H54 (cell line): ENCODE results near the gene ROBO2.

Source experiments
- DNase-seq: peaks from one replicate; pipeline ENCODE4 v3.0.0; 2011; ENCODE audit warnings: low spot score, mixed read lengths; ENCODE audit not compliant: insufficient read length
- FAIRE-seq: peaks from 3 replicates; lab custom pipeline; 2011; peaks lifted over from hg19 to GRCh38; lab: Jason Lieb, UNC
- POLR2A ChIP-seq: IDR thresholded peaks from 2 replicates; pipeline ENCODE4 v1.6.1; 2011; ENCODE audit warnings: low read depth, mild to moderate bottlenecking, low read length

ROBO2 gene

DNA sequence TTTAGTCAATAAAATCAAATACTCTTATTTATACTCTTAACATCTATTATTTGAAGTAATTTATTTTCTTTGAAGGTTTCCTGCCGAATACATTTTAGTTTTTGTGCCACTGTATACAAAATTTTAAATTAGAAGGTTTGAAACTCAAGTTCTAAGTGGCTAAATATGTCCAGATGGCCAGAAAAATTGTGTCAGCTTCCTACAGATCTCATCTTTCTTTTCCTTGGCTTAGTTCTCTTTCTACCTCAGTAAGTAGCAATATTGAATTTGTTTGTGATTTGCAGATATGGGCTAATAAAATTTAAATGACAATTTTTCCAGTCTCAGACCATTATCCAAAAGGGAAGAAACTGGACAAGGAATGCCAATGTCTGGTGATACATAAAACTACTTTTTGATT, 452.1 kb downstream of the ROBO2 start:
- no peak for FAIRE-seq
- DNase-seq, result no peak
- no peak for TF ChIP-seq POLR2A

DNA sequence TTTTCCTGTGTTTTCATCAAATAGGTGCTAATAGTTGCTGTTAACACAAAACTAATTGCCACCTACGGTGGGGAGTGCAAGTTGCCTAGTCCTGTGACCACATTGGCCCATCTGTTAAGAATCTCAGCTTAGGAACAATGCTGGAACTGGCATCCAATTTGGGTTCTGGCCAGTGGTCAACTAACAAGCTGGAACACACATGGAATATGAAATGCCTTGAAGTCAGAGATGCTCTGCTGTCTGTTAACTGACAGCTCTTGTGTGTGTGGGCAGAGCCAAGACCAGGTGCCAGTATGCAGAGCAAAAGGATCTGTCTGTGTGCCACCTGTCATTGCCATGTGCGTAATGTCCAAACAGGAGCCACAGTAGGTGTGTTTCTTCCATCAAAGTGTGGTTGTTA, 460.8 kb downstream of the ROBO2 start:
- DNase-seq, result no peak
- no peak for FAIRE-seq
- TF ChIP-seq POLR2A, result no peak

DNA sequence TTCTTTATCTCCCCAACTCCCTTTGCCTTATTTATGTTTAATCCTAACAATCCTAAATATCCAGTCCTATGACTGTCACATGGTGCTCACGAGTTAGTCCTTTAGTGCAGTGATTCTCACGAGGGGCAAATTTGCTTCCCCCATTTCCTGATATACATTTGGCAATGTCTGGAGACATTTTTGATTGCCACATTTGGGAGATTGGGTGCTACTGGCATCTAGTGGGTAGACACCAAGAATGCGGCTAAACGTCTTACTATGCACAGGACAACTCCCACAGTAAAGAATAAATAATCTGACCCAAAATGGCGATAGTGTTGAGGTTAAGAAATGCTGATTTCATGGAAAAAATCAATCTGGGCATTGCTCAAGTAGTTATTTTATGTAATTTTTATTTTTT, 466.5 kb downstream of the ROBO2 start:
- no peak for DNase-seq
- no peak for FAIRE-seq
- TF ChIP-seq POLR2A, result no peak

DNA sequence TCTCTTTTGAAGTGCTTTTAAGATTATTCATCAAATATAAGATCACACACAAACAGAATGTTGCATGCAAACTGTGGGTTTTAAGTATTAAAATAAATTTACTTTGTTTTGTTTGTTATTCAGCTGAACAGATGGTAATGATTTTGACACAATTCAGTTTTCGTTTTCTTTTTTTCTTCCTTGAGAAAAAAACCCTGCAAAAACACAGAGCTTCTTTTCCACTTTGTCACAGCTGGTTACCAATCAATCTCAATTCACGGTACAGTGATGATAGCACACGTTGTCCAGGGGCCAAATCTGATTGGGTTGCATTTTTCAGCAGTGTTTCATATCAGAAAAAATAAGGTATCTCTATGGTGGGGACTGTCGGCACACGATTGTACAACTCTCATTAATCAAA, 473.6 kb downstream of the ROBO2 start:
- FAIRE-seq (no peak), DNase-seq (no peak)
- no peak for TF ChIP-seq POLR2A

DNA sequence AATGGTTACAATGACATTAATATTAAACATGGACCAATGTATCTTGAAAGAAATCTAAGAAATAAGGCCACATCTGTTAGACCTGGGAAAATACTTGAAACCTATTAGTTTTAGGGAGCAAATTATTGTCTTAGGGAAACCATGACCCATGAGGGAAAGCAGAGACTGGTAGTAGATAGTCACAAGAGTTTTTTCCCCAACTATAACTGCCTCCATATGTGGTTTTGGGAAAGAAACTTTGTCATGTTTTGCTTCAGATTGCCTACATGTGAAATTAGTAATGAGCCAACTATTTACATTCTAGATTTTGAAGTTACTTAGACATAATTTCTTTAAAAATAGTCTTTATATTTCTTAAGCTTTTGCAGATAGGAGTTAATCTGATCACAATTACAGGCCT, 474.9 kb downstream of the ROBO2 start:
- no peak for TF ChIP-seq POLR2A
- no peak for DNase-seq

DNA sequence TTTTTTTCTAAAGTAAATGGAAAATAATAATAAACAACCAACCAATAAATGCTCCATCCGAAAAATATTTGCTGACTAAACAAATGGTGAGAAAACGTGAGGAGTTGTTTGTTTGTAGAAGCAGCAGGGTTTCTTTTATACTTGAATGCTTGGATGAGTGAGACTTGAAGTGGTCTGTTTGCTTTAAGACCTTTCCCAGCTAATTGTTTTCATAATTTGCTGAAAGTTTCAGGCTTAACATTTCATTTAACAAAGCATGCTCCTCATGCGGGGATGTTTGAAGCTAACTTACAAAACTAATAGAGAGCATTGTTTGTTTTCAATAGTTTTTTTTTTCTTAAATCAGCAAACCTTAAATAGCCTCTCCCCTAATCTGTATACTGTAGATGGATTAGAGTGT, 484.6 kb downstream of the ROBO2 start:
- TF ChIP-seq POLR2A, result no peak
- no peak for FAIRE-seq
- no peak for DNase-seq

More for the DNA sequence above, 474.9 kb downstream of the ROBO2 start:
- no peak for FAIRE-seq

DNA sequence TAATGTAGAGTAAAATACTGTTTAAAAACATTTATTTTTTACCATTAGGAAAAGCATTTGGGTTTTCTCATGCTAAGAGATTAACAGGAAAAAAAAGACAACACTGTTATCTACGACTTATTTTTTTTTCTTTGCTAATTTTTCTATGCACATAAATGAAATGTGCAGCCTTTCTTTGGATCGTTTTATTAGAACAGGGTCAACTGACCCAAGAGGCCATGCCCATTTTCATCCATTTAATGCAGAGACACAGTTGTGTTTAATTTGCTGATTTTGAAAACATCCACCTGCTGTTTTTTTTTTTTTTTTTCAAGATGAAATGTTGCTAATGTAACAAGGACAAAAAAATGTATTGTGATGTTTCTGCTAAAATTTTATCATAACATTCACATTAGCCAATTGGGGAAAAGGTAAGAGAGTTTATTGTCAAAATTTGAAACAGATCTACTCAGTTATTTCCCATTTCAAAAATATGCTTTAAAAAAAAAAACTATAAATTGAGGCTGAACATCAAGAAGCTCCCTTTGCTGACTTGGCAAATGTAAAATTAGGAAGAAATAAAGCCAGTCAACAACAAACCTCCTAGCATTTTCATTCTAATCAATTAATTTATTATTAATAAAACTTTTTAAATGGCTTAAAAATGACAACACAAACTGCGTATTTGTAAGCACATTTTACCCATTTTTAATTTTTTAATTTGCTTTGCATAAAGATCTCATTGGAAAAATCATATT, 485.2 kb downstream of the ROBO2 start:
- DNase-seq (no peak), FAIRE-seq (no peak)
- no peak for TF ChIP-seq POLR2A

DNA sequence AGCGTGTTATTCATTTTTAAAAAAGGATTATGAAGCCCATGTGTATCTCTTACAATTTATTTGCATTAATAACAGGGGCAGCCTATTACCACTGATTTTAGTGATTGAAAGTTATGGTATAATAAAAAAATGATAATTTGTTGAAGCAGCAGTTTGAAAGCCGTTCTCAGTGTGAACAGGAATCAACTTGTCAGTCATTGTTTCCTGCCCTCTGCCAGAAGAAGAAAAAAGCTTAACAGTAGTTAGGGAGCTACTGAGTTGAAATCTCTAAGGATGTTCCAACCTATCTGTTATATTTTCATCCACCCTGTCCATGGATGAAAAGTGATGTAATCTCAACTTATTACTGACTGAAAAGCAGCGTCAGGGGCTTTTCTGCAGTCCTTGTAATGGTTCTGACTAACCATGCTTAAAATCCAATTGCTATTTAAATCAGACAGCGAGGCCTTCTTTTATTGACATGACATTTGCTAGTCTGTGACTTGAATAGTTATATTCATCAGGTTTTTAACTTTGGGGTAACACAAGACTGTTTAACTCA, 486.7 kb downstream of the ROBO2 start:
- TF ChIP-seq POLR2A, result no peak
- FAIRE-seq, result no peak
- DNase-seq, result no peak

DNA sequence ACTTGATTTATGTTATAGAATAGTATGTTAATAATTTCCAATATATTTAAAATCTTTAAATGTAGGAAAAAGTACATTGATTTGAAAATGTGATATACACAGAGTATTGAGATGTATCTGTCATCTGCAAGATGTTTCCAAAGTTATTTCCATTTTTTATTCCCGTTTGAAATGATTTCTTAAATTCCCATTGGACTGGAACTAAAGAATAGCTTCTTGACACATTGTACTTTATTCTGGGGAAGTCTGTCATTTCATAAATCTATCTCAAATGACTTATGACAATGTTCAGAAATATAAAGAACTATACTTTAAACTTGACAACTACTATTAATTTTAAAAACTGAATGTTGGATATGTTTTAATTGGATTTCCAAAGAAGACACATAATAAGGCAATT, 489.6 kb downstream of the ROBO2 start:
- FAIRE-seq (no peak), DNase-seq (no peak)
- no peak for TF ChIP-seq POLR2A

DNA sequence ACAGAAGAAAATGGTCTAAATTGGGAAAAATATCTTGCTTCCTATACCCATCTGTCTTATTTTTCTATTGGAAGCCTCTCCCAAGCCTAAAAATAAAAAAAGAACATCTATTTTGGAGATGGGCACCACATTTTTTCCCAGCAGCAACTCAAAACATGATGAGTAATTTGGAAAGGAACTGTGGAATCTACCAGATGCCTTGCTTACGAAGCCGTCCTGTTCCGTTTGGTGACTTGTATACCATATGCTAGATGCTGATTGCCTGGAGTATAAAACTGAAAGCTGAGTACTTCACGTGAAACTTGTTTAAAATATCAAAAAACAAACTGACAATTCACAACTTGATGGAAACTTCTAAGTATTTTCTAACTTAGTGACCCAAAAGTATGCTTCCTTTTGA, 491.0 kb downstream of the ROBO2 start:
- no peak for TF ChIP-seq POLR2A
- FAIRE-seq (no peak), DNase-seq (no peak)

DNA sequence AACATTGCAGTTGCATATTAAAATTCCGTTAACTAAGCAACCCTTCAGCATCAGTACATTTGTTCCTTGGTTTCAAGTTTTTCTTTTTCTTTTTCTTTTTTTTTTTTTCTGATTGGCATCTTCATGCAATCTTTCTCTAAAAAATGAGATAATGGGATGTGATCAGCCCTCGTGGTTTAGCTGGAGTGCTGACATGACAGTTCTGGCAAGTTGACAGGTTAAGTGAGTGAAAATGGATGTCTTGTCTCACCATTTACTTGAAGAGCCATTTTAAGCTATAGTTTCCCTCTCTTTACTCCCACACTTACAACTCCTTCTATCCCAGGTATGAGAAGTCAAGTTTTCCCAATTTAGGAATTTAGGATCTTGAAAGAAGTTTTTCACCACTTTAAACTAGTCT, 495.2 kb downstream of the ROBO2 start:
- TF ChIP-seq POLR2A, result no peak
- no peak for DNase-seq
- no peak for FAIRE-seq

DNA sequence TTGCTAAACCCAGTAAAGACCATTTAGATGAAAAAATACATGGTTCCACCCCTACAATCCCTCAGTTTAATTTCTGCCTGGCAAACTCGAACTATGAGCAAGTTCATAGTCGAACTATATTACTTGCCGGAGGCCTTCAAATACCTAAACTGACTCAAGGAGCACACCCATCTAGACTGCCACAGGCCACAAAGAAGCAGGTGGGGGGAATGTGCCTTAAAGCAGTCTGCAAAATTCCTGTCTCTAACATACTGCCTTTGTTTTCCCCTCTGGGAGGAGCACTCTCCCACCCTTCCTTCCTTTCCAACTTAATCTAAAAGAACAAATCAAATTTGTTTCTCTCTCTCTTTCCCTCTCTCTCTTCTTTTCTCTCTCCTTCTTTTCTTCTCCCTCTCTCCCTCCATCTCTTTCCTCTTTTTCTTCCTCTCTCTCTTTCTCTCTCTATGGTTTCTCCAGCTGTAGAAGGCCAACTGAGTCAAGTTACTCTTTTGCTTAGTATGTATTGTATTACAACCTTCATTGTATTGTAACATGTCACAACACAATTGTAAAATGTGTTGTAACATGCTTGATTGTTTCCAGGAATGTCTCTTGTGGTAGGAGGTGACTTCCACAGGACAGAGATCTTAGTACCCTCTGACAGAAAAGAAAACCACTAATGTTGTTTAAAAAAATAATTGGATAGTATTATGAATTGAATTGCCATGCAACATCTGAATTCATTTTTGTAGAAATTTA, 496.3 kb downstream of the ROBO2 start:
- FAIRE-seq, result no peak
- DNase-seq, result no peak
- no peak for TF ChIP-seq POLR2A

DNA sequence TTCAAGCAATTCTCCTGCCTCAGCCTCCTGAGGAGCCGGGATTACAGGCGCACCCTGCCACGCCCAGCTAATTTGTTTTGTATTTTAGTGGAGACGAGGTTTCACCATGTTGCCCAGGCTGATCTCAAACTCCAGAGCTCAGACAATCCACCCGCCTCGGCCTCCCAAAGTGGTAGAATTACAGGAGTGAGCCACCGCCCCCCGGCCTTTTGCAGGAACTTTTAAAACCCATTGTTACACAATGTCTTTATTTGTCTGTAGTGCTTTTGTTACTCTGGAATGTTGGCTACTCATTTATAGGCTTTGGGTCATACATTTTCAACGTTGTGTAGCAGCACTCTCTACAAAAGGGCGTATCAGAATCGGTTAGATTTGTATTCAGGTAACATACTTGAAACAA, 499.1 kb downstream of the ROBO2 start:
- DNase-seq, result no peak
- TF ChIP-seq POLR2A, result no peak
- FAIRE-seq, result no peak

DNA sequence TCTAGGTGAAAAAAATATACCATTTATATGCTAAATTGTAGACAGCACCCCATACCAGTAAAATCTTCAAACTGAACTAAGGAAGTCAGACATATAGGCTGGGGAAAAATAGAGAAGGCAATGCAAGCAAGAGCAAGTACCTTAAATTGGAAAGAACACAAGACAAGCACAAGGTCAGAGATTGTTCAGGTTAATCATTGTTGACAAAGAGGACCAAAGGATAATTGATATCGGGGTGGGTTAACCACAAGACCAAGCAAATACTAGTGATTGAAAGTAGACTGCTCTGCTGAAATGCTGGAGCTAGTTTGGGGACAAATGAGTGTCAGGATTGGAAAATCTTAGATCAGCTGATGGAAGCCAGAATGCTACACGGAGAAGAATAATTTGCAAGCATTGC, 499.8 kb downstream of the ROBO2 start:
- DNase-seq (no peak), FAIRE-seq (no peak)
- TF ChIP-seq POLR2A, result no peak

DNA sequence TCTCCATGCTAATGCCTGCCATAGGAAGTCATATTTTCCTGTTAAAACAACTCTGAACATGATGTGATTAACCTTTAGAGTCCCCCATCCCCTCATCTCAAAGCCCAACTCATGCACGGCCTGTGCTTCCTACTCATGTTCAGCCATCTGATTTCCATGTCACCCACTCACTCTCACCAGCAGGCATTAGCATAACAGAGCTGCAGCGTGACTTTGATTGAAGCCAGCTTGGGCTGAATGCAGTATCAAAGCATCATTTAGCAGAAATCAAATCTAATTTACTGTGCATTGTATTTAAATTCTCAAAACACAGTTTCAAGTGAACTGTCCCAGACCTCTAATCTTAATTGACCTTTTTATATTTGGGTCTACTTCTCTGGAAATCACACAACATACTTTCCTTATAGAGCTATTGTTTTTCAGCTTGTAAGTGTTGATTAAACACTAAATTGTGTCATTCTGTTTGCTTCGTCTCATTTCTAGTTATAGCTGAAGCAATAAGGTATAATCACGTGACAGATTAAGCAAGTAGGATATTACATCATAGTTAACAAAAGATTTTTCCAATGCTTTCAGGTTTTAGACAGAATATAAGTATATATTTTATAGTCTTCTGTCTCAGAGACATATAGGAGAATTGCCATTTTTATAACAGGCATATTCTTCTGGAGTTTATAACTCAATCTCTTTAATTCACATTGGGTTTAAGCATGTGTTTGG, 501.5 kb downstream of the ROBO2 start:
- no peak for TF ChIP-seq POLR2A
- FAIRE-seq (no peak), DNase-seq (no peak)
